Esophagus (tissue), 2 donors: ENCODE measurements around the gene TBCC. TPM values are rescaled to one million over a fixed set of nuclear protein-coding genes. Genes with fewer than 3 reads are reported as not detected.
"Not testable (repeated sequence)": the region's sequence is repeated elsewhere in the genome, so short reads cannot be mapped to it uniquely, and the experiment has no call there.

Experiments used
- H3K27ac ChIP-seq, 2 donors: one replicate each; pipeline ENCODE4 v1.5.1; 2013; ENCODE audit warnings: low read depth in 2 of 2, mild to moderate bottlenecking in 2 of 2, inconsistent platforms in 1 of 2, low read length in 1 of 2, moderate library complexity in 1 of 2
- H3K27me3 ChIP-seq, 2 donors: one replicate each; pipeline ENCODE4 v1.6.1; 2013; ENCODE audit warnings: low read length in 2 of 2, control low read depth in 1 of 2, mild to moderate bottlenecking in 1 of 2; ENCODE audit not compliant: insufficient read depth in 2 of 2, control insufficient read depth in 1 of 2
- H3K36me3 ChIP-seq, 2 donors: one replicate each; pipeline ENCODE4 v1.6.1; 2013; ENCODE audit warnings: low read length in 1 of 2; ENCODE audit not compliant: control insufficient read depth in 2 of 2, insufficient read depth in 2 of 2
- H3K4me1 ChIP-seq, 2 donors: one replicate each; pipeline ENCODE4 v1.6.1; 2013; ENCODE audit warnings: low read length in 1 of 2; ENCODE audit not compliant: control insufficient read depth in 2 of 2, insufficient read depth in 2 of 2
- H3K4me3 ChIP-seq, 2 donors: one replicate each; pipeline ENCODE4 v1.5.1; 2013; ENCODE audit warnings: low read length in 2 of 2, mild to moderate bottlenecking in 2 of 2, low read depth in 1 of 2, moderate library complexity in 1 of 2
- H3K9me3 ChIP-seq, 2 donors: one replicate each; pipeline ENCODE4 v1.6.1; 2013; ENCODE audit warnings: mild to moderate bottlenecking in 2 of 2, low read depth in 1 of 2, low read length in 1 of 2, moderate library complexity in 1 of 2; ENCODE audit not compliant: control insufficient read depth in 2 of 2, insufficient read depth in 1 of 2
- WGBS, 2 donors: extraction: QIAGEN DNeasy Blood & Tissue Kit; methylation state at CpG; one replicate each; pipeline ENCODE4 v1.1.7; 2013; 5-methylcytosine and 5-hydroxymethylcytosine counted together
- polyA plus RNA-seq, 2 donors: library from polyadenylated mRNA; stranded (reverse); fragments of 200-250 nt; gene quantifications; one replicate each; pipeline ENCODE4 v1.2.3, GENCODE V29; 2013
- donor health status: healthy with polysubstance abuse.
- donor health status: Bipolar disorder and iron deficiency.

Gene TBCC
- polyA plus RNA-seq, 2 donors = 17.7 to 18.4 TPM

DNA sequence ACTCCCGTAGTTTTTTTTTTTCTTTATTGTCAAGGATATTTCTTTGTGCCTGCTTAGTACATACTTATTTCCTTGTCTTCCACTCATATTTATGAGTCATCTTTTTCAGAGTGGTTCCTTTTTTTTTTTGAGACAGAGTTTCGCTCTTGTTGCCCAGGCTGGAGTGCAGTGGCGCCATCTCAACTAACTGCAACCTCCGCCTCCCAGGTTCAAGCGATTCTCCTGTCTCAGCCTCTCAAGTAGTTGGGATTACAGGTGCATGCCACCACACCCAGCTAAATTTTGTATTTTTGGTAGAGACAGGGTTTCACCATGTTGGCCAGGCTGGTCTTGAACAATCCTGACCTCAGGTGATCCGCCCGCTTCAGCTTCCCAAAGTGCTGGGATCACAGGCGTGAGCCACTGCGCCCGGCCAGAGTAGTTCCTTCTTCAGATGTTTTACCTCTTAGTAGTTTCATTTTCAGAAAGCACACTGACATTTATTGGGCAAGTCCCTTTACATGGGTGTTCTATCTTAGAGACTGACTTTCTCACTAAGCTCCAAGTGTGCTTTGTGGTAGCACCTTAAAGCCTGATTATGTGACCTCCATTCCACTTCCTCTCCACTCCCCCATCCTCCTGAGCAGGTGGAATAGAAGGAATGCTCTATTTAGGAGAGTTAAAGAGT lies 29.1 kb upstream of the TBCC start:
- not testable (repeated sequence) for H3K36me3 ChIP-seq, H3K9me3 ChIP-seq, H3K4me1 ChIP-seq, H3K27me3 ChIP-seq, H3K4me3 ChIP-seq
- 74 to 76% methylated on average over 10 of the region's 10 CpGs for WGBS, 2 donors
- peak overlapping the region; percentile 40 to 66 for H3K27ac ChIP-seq

GRCh38 chr6:42774201-42774600 lies 28.3 kb upstream of the TBCC start:
- H3K4me1 ChIP-seq = peaks cover 3 to 4% of the 10 kb centered on the region in 2 donors
- H3K9me3 ChIP-seq = no peaks in the 10 kb centered on the region
- H3K27me3 ChIP-seq = no peaks in the 10 kb centered on the region
- H3K27ac ChIP-seq = peak overlapping the region in 1 of 2 donors; percentile 60
- WGBS, 2 donors = 92 to 97% methylated on average over 4 of the region's 4 CpGs
- no peak overlapping the region for H3K4me3 ChIP-seq
- no peaks in the 10 kb centered on the region for H3K36me3 ChIP-seq

- Histone ChIP-seq H3K36me3 (no peaks in the 10 kb centered on the region), H3K27me3 (no peaks in the 10 kb centered on the region), H3K4me1 (peaks cover 3 to 4% of the 10 kb centered on the region in 2 donors), H3K27ac (peak overlapping the region in 1 of 2 donors; percentile 8), H3K4me3 (no peak overlapping the region), H3K9me3 (no peaks in the 10 kb centered on the region)
- WGBS, 2 donors = 54 to 73% methylated on average over 3 of the region's 3 CpGs
Measured at GRCh38 chr6:42771741-42772100, 25.8 kb upstream of the TBCC start.

GRCh38 chr6:42769836-42770235 lies 23.9 kb upstream of the TBCC start:
- H3K4me3 ChIP-seq = no peak overlapping the region
- H3K36me3 ChIP-seq = no peaks in the 10 kb centered on the region
- H3K27ac ChIP-seq = no peak overlapping the region
- H3K4me1 ChIP-seq = peaks cover 3 to 4% of the 10 kb centered on the region in 2 donors
- H3K9me3 ChIP-seq = no peaks in the 10 kb centered on the region
- no peaks in the 10 kb centered on the region for H3K27me3 ChIP-seq
- 91 to 94% methylated on average over 2 of the region's 2 CpGs for WGBS, 2 donors

DNA sequence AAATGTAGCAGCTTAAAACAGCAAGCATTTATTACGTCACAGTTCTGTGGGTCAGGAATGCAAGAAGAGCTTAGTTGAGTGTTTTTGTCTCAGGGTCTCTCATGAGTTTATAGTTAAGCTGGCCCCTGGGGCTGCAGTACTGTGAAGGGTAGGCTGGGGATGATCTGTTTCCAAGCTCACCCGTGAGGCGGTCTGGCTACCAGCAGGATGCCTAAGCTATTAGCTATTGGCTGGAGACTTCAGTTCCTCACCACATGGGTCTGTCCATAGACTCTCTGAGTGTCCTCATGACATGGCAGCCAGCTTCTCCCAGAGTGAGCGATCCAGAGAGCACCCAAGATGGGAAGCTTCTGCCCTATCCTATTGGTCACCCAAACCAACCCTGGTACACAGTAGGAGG lies 23.1 kb upstream of the TBCC start:
- 97 to 98% methylated on average over 4 of the region's 4 CpGs for WGBS, 2 donors
- no peaks in the 10 kb centered on the region for H3K9me3 ChIP-seq
- H3K4me3 ChIP-seq = no peak overlapping the region
- H3K36me3 ChIP-seq = no peaks in the 10 kb centered on the region
- no peaks in the 10 kb centered on the region for H3K27me3 ChIP-seq
- no peak overlapping the region for H3K27ac ChIP-seq
- H3K4me1 ChIP-seq = peaks cover 3 to 4% of the 10 kb centered on the region in 2 donors

DNA sequence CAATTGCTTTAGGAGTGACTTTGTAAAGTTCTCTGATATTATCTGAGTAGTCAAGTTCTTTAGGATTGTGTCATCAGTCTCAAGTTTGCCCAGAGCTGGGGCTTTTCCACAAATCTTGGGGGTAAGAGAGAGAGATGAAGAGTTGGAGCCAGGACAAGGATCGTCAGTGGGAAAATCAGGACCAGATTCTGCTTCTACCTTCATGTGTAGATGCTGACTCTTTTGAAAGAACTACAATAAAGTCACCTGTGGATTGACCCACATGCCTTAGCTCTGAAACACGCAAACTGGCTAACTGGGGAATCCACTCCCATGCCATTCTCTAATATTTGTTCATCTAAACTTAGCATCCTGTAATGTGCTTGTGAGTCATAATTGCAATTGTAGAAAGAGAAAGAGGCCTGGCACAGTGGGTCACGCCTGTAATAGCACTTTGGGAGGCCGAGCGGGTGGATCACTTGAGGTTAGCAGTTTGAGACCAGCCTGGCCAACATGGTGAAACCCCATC lies 20.3 kb upstream of the TBCC start:
- H3K9me3 ChIP-seq = no peaks in the 10 kb centered on the region
- 86 to 92% methylated on average over 5 of the region's 5 CpGs for WGBS, 2 donors
- H3K4me1 ChIP-seq = peaks cover 3 to 4% of the 10 kb centered on the region in 2 donors
- no peak overlapping the region for H3K4me3 ChIP-seq
- no peaks in the 10 kb centered on the region for H3K36me3 ChIP-seq
- H3K27me3 ChIP-seq = no peaks in the 10 kb centered on the region
- H3K27ac ChIP-seq = no peak overlapping the region

DNA sequence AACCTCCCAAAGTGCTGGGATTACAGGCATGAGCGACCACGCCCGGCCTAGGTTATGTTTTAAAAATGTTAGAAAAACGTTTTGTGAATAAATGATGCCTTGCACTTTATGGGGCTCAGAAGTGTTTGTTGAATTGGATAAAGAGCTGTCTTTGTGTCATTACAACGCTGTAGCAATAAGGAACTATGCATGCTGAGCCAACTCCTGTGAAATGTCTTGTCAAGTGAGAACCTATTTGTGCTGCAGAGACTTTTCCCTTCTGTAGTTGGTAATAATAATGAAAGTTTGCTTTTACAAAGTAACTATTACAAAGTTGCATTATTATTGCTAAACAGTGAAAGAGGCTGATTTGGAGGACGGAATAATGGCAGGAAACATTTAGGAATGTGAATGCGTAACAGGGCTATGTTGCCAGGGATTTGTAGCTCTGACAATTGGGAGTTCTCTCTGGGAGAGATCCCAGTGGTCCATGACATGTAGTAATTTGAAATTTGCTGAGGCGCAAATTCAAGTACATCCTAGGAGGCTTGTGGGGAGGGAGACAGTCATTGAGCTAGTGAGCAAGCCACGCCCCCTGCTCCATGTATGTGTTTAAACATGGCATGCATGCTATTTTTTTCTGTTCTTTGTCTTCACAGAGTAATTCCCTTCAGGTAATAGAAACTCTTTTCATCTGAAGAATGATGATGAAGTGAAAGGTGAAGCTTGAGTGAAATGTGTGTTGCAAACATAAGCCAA lies 19.2 kb upstream of the TBCC start:
- no peak overlapping the region for H3K4me3 ChIP-seq
- no peaks in the 10 kb centered on the region for H3K27me3 ChIP-seq
- no peaks in the 10 kb centered on the region for H3K4me1 ChIP-seq
- 79 to 88% methylated on average over 9 of the region's 9 CpGs for WGBS, 2 donors
- H3K36me3 ChIP-seq = no peaks in the 10 kb centered on the region
- no peaks in the 10 kb centered on the region for H3K9me3 ChIP-seq
- H3K27ac ChIP-seq = no peak overlapping the region

- Histone ChIP-seq H3K9me3 (no peaks in the 10 kb centered on the region), H3K27ac (no peak overlapping the region), H3K36me3 (no peaks in the 10 kb centered on the region), H3K27me3 (no peaks in the 10 kb centered on the region), H3K4me1 (peaks cover 0 to 3% of the 10 kb centered on the region in 2 donors), H3K4me3 (no peak overlapping the region)
- 61 to 72% methylated on average over 3 of the region's 3 CpGs for WGBS, 2 donors
Measured at GRCh38 chr6:42762950-42763349, 17.0 kb upstream of the TBCC start.

DNA sequence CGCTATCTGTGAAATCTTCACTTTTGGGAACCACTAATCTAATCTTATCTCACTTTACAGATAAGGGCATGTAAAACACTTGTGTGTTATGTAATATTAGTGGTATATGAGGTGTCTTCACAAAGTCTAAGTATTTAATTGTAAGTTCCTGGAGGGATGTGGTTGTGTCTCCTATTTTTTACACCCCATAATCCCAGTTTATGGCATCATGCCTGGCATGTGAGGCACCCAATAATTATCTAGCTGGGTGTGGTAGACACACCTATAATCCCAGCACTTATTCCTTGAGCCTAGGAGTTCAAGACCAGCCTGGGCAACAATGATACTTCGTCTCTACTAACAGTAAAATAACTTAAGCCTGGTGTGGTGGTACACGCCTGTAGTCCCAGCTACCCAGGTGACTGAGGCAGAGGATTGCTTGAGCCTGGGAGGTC lies 16.5 kb upstream of the TBCC start:
- Histone ChIP-seq H3K27me3 (no peaks in the 10 kb centered on the region), H3K9me3 (no peaks in the 10 kb centered on the region), H3K27ac (no peak overlapping the region), H3K4me3 (no peak overlapping the region), H3K4me1 (peaks cover 0 to 3% of the 10 kb centered on the region in 2 donors), H3K36me3 (no peaks in the 10 kb centered on the region)
- WGBS, 2 donors = 84 to 86% methylated on average over 3 of the region's 3 CpGs
